ENCODE data around the gene TSPO2. TPM values are rescaled to one million over a fixed set of nuclear protein-coding genes. Genes with fewer than 3 reads are reported as not detected.

Gene TSPO2
- total and polyA plus RNA-seq, 9 of the 15 experiments (the other 6 are each of a cell fraction or from before 2014, with no cell fraction given) = not detected

DNA sequence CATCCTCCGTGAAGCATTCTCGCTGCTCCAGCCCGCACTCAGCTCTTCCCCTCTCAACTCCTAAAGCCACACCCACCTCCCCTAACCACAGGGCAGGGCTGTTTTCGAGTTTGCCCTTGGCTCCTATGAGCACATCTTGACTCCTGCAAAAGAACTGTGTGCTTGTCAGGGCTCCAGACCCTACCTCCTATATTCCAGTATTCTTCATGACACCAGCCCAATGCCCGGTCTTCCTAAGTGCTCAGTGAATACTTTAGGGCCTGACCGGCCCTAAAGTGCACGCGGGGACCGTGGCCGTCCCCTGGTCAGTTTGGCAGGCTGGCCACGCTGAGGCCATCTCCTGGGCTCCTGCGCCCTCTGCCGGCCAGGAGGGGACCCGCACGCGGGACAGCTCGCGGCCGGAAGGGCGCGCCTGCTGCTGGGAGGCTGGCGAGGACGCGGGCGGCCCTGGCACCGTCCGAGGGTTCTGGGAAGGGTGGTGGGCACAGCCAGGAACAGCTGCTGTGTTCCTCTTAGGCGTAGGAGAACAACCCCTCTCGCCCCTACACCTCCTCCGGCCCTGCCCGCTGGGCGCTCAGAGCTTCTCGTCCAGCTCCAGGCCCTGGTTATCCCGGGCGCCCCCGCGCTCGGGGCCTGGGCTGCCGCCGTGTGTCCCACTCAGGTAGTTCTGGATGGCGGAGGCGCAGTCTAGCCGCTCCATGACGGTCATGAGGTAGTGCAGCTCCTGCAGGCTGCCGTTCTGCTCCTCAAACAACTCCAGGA, 14.3 kb upstream of the TSPO2 start (continued):
- TF ChIP-seq, protein P1, sequence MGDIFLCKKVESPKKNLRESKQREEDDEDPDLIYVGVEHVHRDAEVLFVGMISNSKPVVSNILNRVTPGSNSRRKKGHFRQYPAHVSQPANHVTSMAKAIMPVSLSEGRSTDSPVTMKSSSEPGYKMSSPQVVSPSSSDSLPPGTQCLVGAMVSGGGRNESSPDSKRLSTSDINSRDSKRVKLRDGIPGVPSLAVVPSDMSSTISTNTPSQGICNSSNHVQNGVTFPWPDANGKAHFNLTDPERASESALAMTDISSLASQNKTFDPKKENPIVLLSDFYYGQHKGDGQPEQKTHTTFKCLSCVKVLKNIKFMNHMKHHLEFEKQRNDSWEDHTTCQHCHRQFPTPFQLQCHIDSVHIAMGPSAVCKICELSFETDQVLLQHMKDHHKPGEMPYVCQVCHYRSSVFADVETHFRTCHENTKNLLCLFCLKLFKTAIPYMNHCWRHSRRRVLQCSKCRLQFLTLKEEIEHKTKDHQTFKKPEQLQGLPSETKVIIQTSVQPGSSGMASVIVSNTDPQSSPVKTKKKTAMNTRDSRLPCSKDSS (IDR thresholded peaks at IDR 0.05; ENCODE audit: low read depth, partially characterized antibody) = no peak
- TF ChIP-seq, protein P2, sequence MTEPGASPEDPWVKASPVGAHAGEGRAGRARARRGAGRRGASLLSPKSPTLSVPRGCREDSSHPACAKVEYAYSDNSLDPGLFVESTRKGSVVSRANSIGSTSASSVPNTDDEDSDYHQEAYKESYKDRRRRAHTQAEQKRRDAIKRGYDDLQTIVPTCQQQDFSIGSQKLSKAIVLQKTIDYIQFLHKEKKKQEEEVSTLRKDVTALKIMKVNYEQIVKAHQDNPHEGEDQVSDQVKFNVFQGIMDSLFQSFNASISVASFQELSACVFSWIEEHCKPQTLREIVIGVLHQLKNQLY (CRISPR knock-in tag; conservative IDR thresholded peaks at IDR 0.05) = no peak
- TF ChIP-seq, protein P3, sequence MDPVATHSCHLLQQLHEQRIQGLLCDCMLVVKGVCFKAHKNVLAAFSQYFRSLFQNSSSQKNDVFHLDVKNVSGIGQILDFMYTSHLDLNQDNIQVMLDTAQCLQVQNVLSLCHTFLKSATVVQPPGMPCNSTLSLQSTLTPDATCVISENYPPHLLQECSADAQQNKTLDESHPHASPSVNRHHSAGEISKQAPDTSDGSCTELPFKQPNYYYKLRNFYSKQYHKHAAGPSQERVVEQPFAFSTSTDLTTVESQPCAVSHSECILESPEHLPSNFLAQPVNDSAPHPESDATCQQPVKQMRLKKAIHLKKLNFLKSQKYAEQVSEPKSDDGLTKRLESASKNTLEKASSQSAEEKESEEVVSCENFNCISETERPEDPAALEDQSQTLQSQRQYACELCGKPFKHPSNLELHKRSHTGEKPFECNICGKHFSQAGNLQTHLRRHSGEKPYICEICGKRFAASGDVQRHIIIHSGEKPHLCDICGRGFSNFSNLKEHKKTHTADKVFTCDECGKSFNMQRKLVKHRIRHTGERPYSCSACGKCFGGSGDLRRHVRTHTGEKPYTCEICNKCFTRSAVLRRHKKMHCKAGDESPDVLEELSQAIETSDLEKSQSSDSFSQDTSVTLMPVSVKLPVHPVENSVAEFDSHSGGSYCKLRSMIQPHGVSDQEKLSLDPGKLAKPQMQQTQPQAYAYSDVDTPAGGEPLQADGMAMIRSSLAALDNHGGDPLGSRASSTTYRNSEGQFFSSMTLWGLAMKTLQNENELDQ (CRISPR knock-in tag; IDR thresholded peaks at IDR 0.05; ENCODE audit: borderline replicate concordance) = no peak
- TF ChIP-seq BHLHE40 (IDR thresholded peaks at IDR 0.05; ENCODE audit: low read length) (no peak; the same call in 1 of the 2 replicates), CREB1 (IDR thresholded peaks at IDR 0.05) (no peak), CREB1 (CRISPR knock-in tag; IDR thresholded peaks at IDR 0.05) (peak; percentile 57; the same call in 1 of the 2 replicates), EWSR1 (IDR thresholded peaks at IDR 0.05; ENCODE audit: borderline replicate concordance, low read depth, partially characterized antibody) (no peak), HSF4 (CRISPR knock-in tag; IDR thresholded peaks at IDR 0.05; ENCODE audit: borderline replicate concordance) (no peak), ZKSCAN1 (IDR thresholded peaks at IDR 0.05; ENCODE audit: low read depth, low read length) (no peak), MTA2 (IDR thresholded peaks at IDR 0.05; ENCODE audit: low read depth) (0 out of 2 replicates have a peak, but pooled peaks have one; percentile 34), ZNF699 (CRISPR knock-in tag; IDR thresholded peaks at IDR 0.05; ENCODE audit: insufficient replicate concordance) (no peak), MTA1 (IDR thresholded peaks at IDR 0.05; ENCODE audit: borderline replicate concordance) (no peak), NBN (IDR thresholded peaks at IDR 0.05; ENCODE audit: low read depth) (no peak)
- TF ChIP-seq, protein P4, sequence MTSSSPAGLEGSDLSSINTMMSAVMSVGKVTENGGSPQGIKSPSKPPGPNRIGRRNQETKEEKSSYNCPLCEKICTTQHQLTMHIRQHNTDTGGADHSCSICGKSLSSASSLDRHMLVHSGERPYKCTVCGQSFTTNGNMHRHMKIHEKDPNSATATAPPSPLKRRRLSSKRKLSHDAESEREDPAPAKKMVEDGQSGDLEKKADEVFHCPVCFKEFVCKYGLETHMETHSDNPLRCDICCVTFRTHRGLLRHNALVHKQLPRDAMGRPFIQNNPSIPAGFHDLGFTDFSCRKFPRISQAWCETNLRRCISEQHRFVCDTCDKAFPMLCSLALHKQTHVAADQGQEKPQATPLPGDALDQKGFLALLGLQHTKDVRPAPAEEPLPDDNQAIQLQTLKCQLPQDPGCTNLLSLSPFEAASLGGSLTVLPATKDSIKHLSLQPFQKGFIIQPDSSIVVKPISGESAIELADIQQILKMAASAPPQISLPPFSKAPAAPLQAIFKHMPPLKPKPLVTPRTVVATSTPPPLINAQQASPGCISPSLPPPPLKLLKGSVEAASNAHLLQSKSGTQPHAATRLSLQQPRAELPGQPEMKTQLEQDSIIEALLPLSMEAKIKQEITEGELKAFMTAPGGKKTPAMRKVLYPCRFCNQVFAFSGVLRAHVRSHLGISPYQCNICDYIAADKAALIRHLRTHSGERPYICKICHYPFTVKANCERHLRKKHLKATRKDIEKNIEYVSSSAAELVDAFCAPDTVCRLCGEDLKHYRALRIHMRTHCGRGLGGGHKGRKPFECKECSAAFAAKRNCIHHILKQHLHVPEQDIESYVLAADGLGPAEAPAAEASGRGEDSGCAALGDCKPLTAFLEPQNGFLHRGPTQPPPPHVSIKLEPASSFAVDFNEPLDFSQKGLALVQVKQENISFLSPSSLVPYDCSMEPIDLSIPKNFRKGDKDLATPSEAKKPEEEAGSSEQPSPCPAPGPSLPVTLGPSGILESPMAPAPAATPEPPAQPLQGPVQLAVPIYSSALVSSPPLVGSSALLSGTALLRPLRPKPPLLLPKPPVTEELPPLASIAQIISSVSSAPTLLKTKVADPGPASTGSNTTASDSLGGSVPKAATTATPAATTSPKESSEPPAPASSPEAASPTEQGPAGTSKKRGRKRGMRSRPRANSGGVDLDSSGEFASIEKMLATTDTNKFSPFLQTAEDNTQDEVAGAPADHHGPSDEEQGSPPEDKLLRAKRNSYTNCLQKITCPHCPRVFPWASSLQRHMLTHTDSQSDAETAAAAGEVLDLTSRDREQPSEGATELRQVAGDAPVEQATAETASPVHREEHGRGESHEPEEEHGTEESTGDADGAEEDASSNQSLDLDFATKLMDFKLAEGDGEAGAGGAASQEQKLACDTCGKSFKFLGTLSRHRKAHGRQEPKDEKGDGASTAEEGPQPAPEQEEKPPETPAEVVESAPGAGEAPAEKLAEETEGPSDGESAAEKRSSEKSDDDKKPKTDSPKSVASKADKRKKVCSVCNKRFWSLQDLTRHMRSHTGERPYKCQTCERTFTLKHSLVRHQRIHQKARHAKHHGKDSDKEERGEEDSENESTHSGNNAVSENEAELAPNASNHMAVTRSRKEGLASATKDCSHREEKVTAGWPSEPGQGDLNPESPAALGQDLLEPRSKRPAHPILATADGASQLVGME (CRISPR knock-in tag; IDR thresholded peaks at IDR 0.05) = no peak
- TF ChIP-seq, protein P5, sequence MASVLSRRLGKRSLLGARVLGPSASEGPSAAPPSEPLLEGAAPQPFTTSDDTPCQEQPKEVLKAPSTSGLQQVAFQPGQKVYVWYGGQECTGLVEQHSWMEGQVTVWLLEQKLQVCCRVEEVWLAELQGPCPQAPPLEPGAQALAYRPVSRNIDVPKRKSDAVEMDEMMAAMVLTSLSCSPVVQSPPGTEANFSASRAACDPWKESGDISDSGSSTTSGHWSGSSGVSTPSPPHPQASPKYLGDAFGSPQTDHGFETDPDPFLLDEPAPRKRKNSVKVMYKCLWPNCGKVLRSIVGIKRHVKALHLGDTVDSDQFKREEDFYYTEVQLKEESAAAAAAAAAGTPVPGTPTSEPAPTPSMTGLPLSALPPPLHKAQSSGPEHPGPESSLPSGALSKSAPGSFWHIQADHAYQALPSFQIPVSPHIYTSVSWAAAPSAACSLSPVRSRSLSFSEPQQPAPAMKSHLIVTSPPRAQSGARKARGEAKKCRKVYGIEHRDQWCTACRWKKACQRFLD (CRISPR knock-in tag; IDR thresholded peaks at IDR 0.05) = no peak

All from K562 (cell line).